PFSK-1 (cell line): ENCODE measurements around the gene CIDEC.

Experiments used
- POLR2AphosphoS5 ChIP-seq: IDR thresholded peaks from 2 replicates; pipeline ENCODE4 v1.6.1; 2012; ENCODE audit warnings: low read depth, mild to moderate bottlenecking, control low read depth, low read length, moderate library complexity
- REST ChIP-seq, 2 experiments: IDR thresholded peaks; 2 replicates each; pipeline versions ENCODE4 v1.6.1 to v1.8.0; 2011 to 2012; ENCODE audit warnings: low read depth in 2 of 2, low read length in 2 of 2, control low read depth in 1 of 2, inconsistent platforms in 1 of 2, mild to moderate bottlenecking in 1 of 2, moderate library complexity in 1 of 2; ENCODE audit not compliant: insufficient read depth in 1 of 2
- SIN3A ChIP-seq: IDR thresholded peaks from 2 replicates; pipeline ENCODE4 v1.6.1; 2012; ENCODE audit warnings: mild to moderate bottlenecking, low read length, moderate library complexity, borderline replicate concordance; ENCODE audit not compliant: insufficient read depth
- TAF1 ChIP-seq: IDR thresholded peaks from 2 replicates; pipeline ENCODE4 v1.6.1; 2012; ENCODE audit warnings: low read length, control low read depth, borderline replicate concordance; ENCODE audit not compliant: insufficient read depth

DNA sequence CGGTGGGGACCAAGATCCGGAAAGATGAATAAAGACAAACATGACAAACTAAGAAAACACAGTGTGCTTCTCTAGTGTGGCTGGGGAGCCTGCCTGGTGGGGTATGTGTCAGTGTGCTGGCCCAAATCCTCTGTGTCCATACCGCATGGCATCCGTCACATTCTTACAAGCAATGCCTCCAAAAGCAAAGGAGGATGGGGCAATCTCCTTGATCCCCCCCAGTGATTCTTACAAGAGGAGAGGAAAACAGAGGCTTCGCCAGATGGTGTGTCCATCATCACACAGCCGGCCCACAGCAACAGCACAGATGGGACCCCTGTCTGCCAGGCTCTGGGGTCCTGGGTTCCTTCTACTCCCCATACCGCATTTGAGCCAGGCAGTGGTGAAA, 36.3 kb upstream of the CIDEC start:
- TF ChIP-seq TAF1: no peak
- no peak for TF ChIP-seq REST (IDR thresholded peaks at IDR 0.05; ENCODE audit: insufficient read depth in 1 of 2, low read depth in 2 of 2, low read length in 2 of 2)
- TF ChIP-seq SIN3A: no peak
- no peak for TF ChIP-seq POLR2AphosphoS5
